Measurements from ENCODE around the gene CEP55.
"Not testable (repeated sequence)": the region's sequence is repeated elsewhere in the genome, so short reads cannot be mapped to it uniquely, and the experiment has no call there.

The CEP55 gene

GRCh38 chr10:93541402-93542357 lies 45.3 kb downstream of the CEP55 start:
- no peak for DNase-seq (ENCODE audit: low read depth)
- TF ChIP-seq CTCF (conservative IDR thresholded peaks at IDR 0.05; ENCODE audit: low read depth, low read length): peak; percentile 94
- H3K4me3 ChIP-seq (ENCODE audit: low read length): peak overlapping the region; percentile 1

GRCh38 chr10:93542358-93542791 lies 46.0 kb downstream of the CEP55 start:
- no peak for TF ChIP-seq CTCF (conservative IDR thresholded peaks at IDR 0.05; ENCODE audit: low read depth, low read length)
- peak overlapping the region; percentile 1 for H3K4me3 ChIP-seq (ENCODE audit: low read length)
- DNase-seq (ENCODE audit: low read depth): no peak

GRCh38 chr10:93546995-93547394 lies 50.6 kb downstream of the CEP55 start:
- H3K4me3 ChIP-seq (ENCODE audit: low read length); DNase-seq (ENCODE audit: low read depth): not testable (repeated sequence)

- TF ChIP-seq CTCF (conservative IDR thresholded peaks at IDR 0.05; ENCODE audit: low read depth, low read length): no peak
- DNase-seq (ENCODE audit: low read depth): no peak
Measured at GRCh38 chr10:93547522-93547921, 51.1 kb downstream of the CEP55 start.

GRCh38 chr10:93548376-93549071 lies 52.1 kb downstream of the CEP55 start:
- DNase-seq (ENCODE audit: low read depth): no peak
- TF ChIP-seq CTCF (conservative IDR thresholded peaks at IDR 0.05; ENCODE audit: low read depth, low read length): no peak
- H3K4me3 ChIP-seq (ENCODE audit: low read length): no peak overlapping the region

More at GRCh38 chr10:93547522-93547921, 51.1 kb downstream of the CEP55 start:
- H3K4me3 ChIP-seq (ENCODE audit: low read length): no peak overlapping the region

- TF ChIP-seq CTCF (conservative IDR thresholded peaks at IDR 0.05; ENCODE audit: low read depth, low read length): no peak
- H3K4me3 ChIP-seq (ENCODE audit: low read length): no peak overlapping the region
- no peak for DNase-seq (ENCODE audit: low read depth)
Measured at GRCh38 chr10:93550606-93551005, 54.2 kb downstream of the CEP55 start.

- H3K4me3 ChIP-seq (ENCODE audit: low read length): no peak overlapping the region
- TF ChIP-seq CTCF (conservative IDR thresholded peaks at IDR 0.05; ENCODE audit: low read depth, low read length): no peak
- no peak for DNase-seq (ENCODE audit: low read depth)
Measured at GRCh38 chr10:93552780-93553179, 56.4 kb downstream of the CEP55 start.
